Measurements from ENCODE around the gene SLC12A4. TPM values are rescaled to one million over a fixed set of nuclear protein-coding genes. Genes with fewer than 3 reads are reported as not detected.

SLC12A4 gene
- total RNA-seq, 1 donor from 2014 or later: 8.8 TPM

GRCh38 chr16:67919622-67920221, 48.7 kb downstream of the SLC12A4 start:
- H3K4me1 Mint-ChIP-seq: no peaks in the 10 kb centered on the region
- H3K27me3 ChIP-seq: no peaks in the 10 kb centered on the region
- H3K27ac ChIP-seq: no peak overlapping the region
- peaks cover 63% of the 10 kb centered on the region for H4K20me1 ChIP-seq (ENCODE audit: low read depth)
- H3K4me3 Mint-ChIP-seq: no peak overlapping the region
- no peak for DNase-seq (ENCODE audit: low spot score)
- H3K36me3 Mint-ChIP-seq: peaks cover 4% of the 10 kb centered on the region
- H3K36me3 ChIP-seq: no peaks in the 10 kb centered on the region
- no peak overlapping the region for H3K4me3 ChIP-seq
- no peaks in the 10 kb centered on the region for H3K4me1 ChIP-seq
- H3K9me3 ChIP-seq (ENCODE audit: low read depth): no peaks in the 10 kb centered on the region
- H2AFZ ChIP-seq (replicated peaks): no peak overlapping the region
- H3F3A ChIP-seq (ENCODE audit: low read depth): no peaks in the 10 kb centered on the region
- H3K27ac Mint-ChIP-seq: no peak overlapping the region
- no peak overlapping the region for H3K9ac ChIP-seq
- H3K9me3 Mint-ChIP-seq: no peaks in the 10 kb centered on the region
- H3K79me2 ChIP-seq (ENCODE audit: low read depth): no peaks in the 10 kb centered on the region
- peaks cover 4% of the 10 kb centered on the region for H3K27me3 Mint-ChIP-seq (ENCODE audit: insufficient read depth, low read depth)
- TF ChIP-seq EZH2 (IDR thresholded peaks at IDR 0.05) (no peak), EZH2phosphoT487 (IDR thresholded peaks at IDR 0.05) (no peak), CTCF (IDR thresholded peaks at IDR 0.05) (no peak)
- no peak overlapping the region for H3K4me2 ChIP-seq

- no peaks in the 10 kb centered on the region for H3K36me3 ChIP-seq
- Mint-ChIP-seq H3K4me3 (no peak overlapping the region), H3K27ac (peak overlapping the region; percentile 9), H3K27me3 (ENCODE audit: insufficient read depth, low read depth) (peaks cover 4% of the 10 kb centered on the region), H3K9me3 (no peaks in the 10 kb centered on the region), H3K4me1 (peaks cover 2% of the 10 kb centered on the region), H3K36me3 (peaks cover 6% of the 10 kb centered on the region)
- no peak for TF ChIP-seq CTCF (IDR thresholded peaks at IDR 0.05)
- no peak for TF ChIP-seq EZH2phosphoT487 (IDR thresholded peaks at IDR 0.05)
- no peak for TF ChIP-seq EZH2 (IDR thresholded peaks at IDR 0.05)
- no peaks in the 10 kb centered on the region for H3K79me2 ChIP-seq (ENCODE audit: low read depth)
- no peaks in the 10 kb centered on the region for H3K27me3 ChIP-seq
- no peak overlapping the region for H3K4me2 ChIP-seq
- H3F3A ChIP-seq (ENCODE audit: low read depth): no peaks in the 10 kb centered on the region
- H3K4me3 ChIP-seq: no peak overlapping the region
- H3K9me3 ChIP-seq (ENCODE audit: low read depth): no peaks in the 10 kb centered on the region
- no peaks in the 10 kb centered on the region for H3K4me1 ChIP-seq
- DNase-seq (ENCODE audit: low spot score): no peak
- H4K20me1 ChIP-seq (ENCODE audit: low read depth): peaks cover 45% of the 10 kb centered on the region
- no peak overlapping the region for H3K9ac ChIP-seq
- H2AFZ ChIP-seq (replicated peaks): no peak overlapping the region
- H3K27ac ChIP-seq: no peak overlapping the region
These were observed 50.6 kb downstream of the SLC12A4 start for GRCh38 chr16:67917852-67918236.

- H3K27ac Mint-ChIP-seq: peak overlapping the region; percentile 9
- Histone ChIP-seq H4K20me1 (ENCODE audit: low read depth) (peaks cover 40% of the 10 kb centered on the region), H3K4me3 (no peak overlapping the region), H3K27ac (no peak overlapping the region), H2AFZ (replicated peaks) (no peak overlapping the region), H3K36me3 (no peaks in the 10 kb centered on the region), H3K27me3 (no peaks in the 10 kb centered on the region), H3K9ac (no peak overlapping the region), H3K4me1 (no peaks in the 10 kb centered on the region), H3F3A (ENCODE audit: low read depth) (no peaks in the 10 kb centered on the region), H3K9me3 (ENCODE audit: low read depth) (no peaks in the 10 kb centered on the region), H3K79me2 (ENCODE audit: low read depth) (no peaks in the 10 kb centered on the region), H3K4me2 (no peak overlapping the region)
- no peak for TF ChIP-seq EZH2phosphoT487 (IDR thresholded peaks at IDR 0.05)
- TF ChIP-seq CTCF (IDR thresholded peaks at IDR 0.05): no peak
- TF ChIP-seq EZH2 (IDR thresholded peaks at IDR 0.05): no peak
- H3K9me3 Mint-ChIP-seq: no peaks in the 10 kb centered on the region
- peaks cover 6% of the 10 kb centered on the region for H3K36me3 Mint-ChIP-seq
- peaks cover 4% of the 10 kb centered on the region for H3K27me3 Mint-ChIP-seq (ENCODE audit: insufficient read depth, low read depth)
- DNase-seq (ENCODE audit: low spot score): no peak
- H3K4me3 Mint-ChIP-seq: no peak overlapping the region
- H3K4me1 Mint-ChIP-seq: peaks cover 2% of the 10 kb centered on the region
These were observed 51.1 kb downstream of the SLC12A4 start for GRCh38 chr16:67917140-67917851.

All from neural progenitor cell (in vitro differentiated cells).